Keratinocyte (primary cell): ENCODE measurements around the gene PRKAG2.

Source experiments
- CTCF ChIP-seq, 3 experiments: IDR thresholded peaks in 1 of 3; conservative IDR thresholded peaks in 1 of 3; optimal IDR thresholded peaks in 1 of 3; 2 replicates in 2 of 3; 3 replicates in 1 of 3; pipeline versions ENCODE3 to v1.5.1; 2011; ENCODE audit warnings: low read length in 3 of 3, mild to moderate bottlenecking in 3 of 3, moderate library complexity in 2 of 3, control low read depth in 1 of 3, inconsistent platforms in 1 of 3; ENCODE audit not compliant: insufficient read depth in 2 of 3; ENCODE audit errors: extremely low read depth in 1 of 3
- EZH2 ChIP-seq: IDR thresholded peaks from one replicate; pipeline ENCODE4 v1.6.1; 2012; ENCODE audit warnings: inconsistent platforms, mild to moderate bottlenecking, low read length, moderate library complexity

GRCh38 chr7:151789380-151789947 is 87.5 kb downstream of the PRKAG2 start:
- no peak for TF ChIP-seq CTCF (optimal IDR thresholded peaks at IDR 0.05 in 1 of 3, IDR thresholded peaks at IDR 0.05 in 1 of 3, conservative IDR thresholded peaks at IDR 0.05 in 1 of 3; ENCODE audit: extremely low read depth in 1 of 3, insufficient read depth in 2 of 3, low read length in 3 of 3)
- TF ChIP-seq EZH2 = no peak
